Measurements from ENCODE around the gene TXN2. TPM values are rescaled to one million over a fixed set of nuclear protein-coding genes. Genes with fewer than 3 reads are reported as not detected.

The TXN2 gene
- polyA plus RNA-seq, 1 donor from 2014 or later = 116 TPM

- Mint-ChIP-seq H3K4me3 (no peak overlapping the region), H3K4me1 (peaks cover 4 to 7% (median 7%) of the 10 kb centered on the region in 3 donors)
These were observed 11.1 kb downstream of the TXN2 start for GRCh38 chr22:36470162-36470993.

GRCh38 chr22:36469094-36469710, 12.2 kb downstream of the TXN2 start:
- Mint-ChIP-seq H3K36me3 (peaks cover 5% of the 10 kb centered on the region), H3K4me3 (peak overlapping the region in 1 of 4 donors; percentile 17), H3K9me3 (no peaks in the 10 kb centered on the region), H3K4me1 (peaks cover 4 to 7% (median 7%) of the 10 kb centered on the region in 3 donors), H3K27ac (no peak overlapping the region), H3K27me3 (no peaks in the 10 kb centered on the region)

More at GRCh38 chr22:36470162-36470993, 11.1 kb downstream of the TXN2 start:
- Mint-ChIP-seq H3K27ac (peak overlapping the region; percentile 25 to 80 (median 74)), H3K9me3 (no peaks in the 10 kb centered on the region), H3K27me3 (no peaks in the 10 kb centered on the region), H3K36me3 (peaks cover 5% of the 10 kb centered on the region)

GRCh38 chr22:36467946-36468345, 13.5 kb downstream of the TXN2 start:
- H3K9me3 Mint-ChIP-seq = no peaks in the 10 kb centered on the region
- peaks cover 4 to 7% (median 7%) of the 10 kb centered on the region in 3 donors for H3K4me1 Mint-ChIP-seq
- H3K4me3 Mint-ChIP-seq = no peak overlapping the region
- H3K27me3 Mint-ChIP-seq = no peaks in the 10 kb centered on the region
- H3K36me3 Mint-ChIP-seq = peaks cover 5% of the 10 kb centered on the region
- no peak overlapping the region for H3K27ac Mint-ChIP-seq

- H3K36me3 Mint-ChIP-seq = peaks cover 5% of the 10 kb centered on the region
- H3K4me3 Mint-ChIP-seq = no peak overlapping the region
- H3K4me1 Mint-ChIP-seq = peaks cover 4 to 7% (median 7%) of the 10 kb centered on the region in 3 donors
- no peaks in the 10 kb centered on the region for H3K27me3 Mint-ChIP-seq
- H3K9me3 Mint-ChIP-seq = no peaks in the 10 kb centered on the region
- peak overlapping the region in 1 of 3 donors; percentile 35 for H3K27ac Mint-ChIP-seq
These were observed 14.2 kb downstream of the TXN2 start for GRCh38 chr22:36467042-36467810.

GRCh38 chr22:36466258-36466657, 15.2 kb downstream of the TXN2 start:
- Mint-ChIP-seq H3K27ac (peak overlapping the region in 1 of 3 donors; percentile 80), H3K4me3 (no peak overlapping the region), H3K36me3 (peaks cover 3% of the 10 kb centered on the region), H3K9me3 (no peaks in the 10 kb centered on the region), H3K27me3 (no peaks in the 10 kb centered on the region), H3K4me1 (peaks cover 4 to 7% (median 7%) of the 10 kb centered on the region in 3 donors)

- peak overlapping the region in 1 of 3 donors; percentile 80 for H3K27ac Mint-ChIP-seq
These were observed 16.0 kb downstream of the TXN2 start for GRCh38 chr22:36465232-36466021.

GRCh38 chr22:36464715-36465231, 16.7 kb downstream of the TXN2 start:
- Mint-ChIP-seq H3K27me3 (no peaks in the 10 kb centered on the region), H3K4me3 (no peak overlapping the region), H3K9me3 (no peaks in the 10 kb centered on the region), H3K36me3 (no peaks in the 10 kb centered on the region), H3K27ac (no peak overlapping the region), H3K4me1 (peaks cover 0 to under 1% (median 0%) of the 10 kb centered on the region in 3 donors)

More at GRCh38 chr22:36465232-36466021, 16.0 kb downstream of the TXN2 start:
- Mint-ChIP-seq H3K4me1 (peaks cover 4 to 6% (median 6%) of the 10 kb centered on the region in 3 donors), H3K4me3 (no peak overlapping the region), H3K36me3 (no peaks in the 10 kb centered on the region), H3K9me3 (no peaks in the 10 kb centered on the region), H3K27me3 (no peaks in the 10 kb centered on the region)

- Mint-ChIP-seq H3K4me1 (no peaks in the 10 kb centered on the region), H3K4me3 (no peak overlapping the region), H3K27ac (no peak overlapping the region), H3K9me3 (no peaks in the 10 kb centered on the region), H3K36me3 (no peaks in the 10 kb centered on the region), H3K27me3 (no peaks in the 10 kb centered on the region)
These were observed 17.7 kb downstream of the TXN2 start for GRCh38 chr22:36463783-36464184.

GRCh38 chr22:36461665-36462649, 19.5 kb downstream of the TXN2 start:
- no peaks in the 10 kb centered on the region for H3K9me3 Mint-ChIP-seq
- no peaks in the 10 kb centered on the region for H3K4me1 Mint-ChIP-seq
- no peaks in the 10 kb centered on the region for H3K36me3 Mint-ChIP-seq
- no peak overlapping the region for H3K4me3 Mint-ChIP-seq
- peak overlapping the region in 1 of 3 donors; percentile 76 for H3K27ac Mint-ChIP-seq
- H3K27me3 Mint-ChIP-seq = no peaks in the 10 kb centered on the region

- Mint-ChIP-seq H3K27ac (no peak overlapping the region), H3K4me1 (peaks cover 4 to 9% (median 8%) of the 10 kb centered on the region in 3 donors)
These were observed 21.2 kb downstream of the TXN2 start for GRCh38 chr22:36460202-36460601.

GRCh38 chr22:36457688-36458450, 23.6 kb downstream of the TXN2 start:
- Mint-ChIP-seq H3K9me3 (no peaks in the 10 kb centered on the region), H3K36me3 (no peaks in the 10 kb centered on the region), H3K27ac (peak overlapping the region in 1 of 3 donors; percentile 58), H3K4me3 (peak overlapping the region in 1 of 4 donors; percentile 27), H3K27me3 (no peaks in the 10 kb centered on the region), H3K4me1 (peaks cover 9 to 19% (median 10%) of the 10 kb centered on the region in 3 donors)

More at GRCh38 chr22:36460202-36460601, 21.2 kb downstream of the TXN2 start:
- H3K36me3 Mint-ChIP-seq = no peaks in the 10 kb centered on the region
- no peak overlapping the region for H3K4me3 Mint-ChIP-seq
- no peaks in the 10 kb centered on the region for H3K27me3 Mint-ChIP-seq
- H3K9me3 Mint-ChIP-seq = no peaks in the 10 kb centered on the region

- H3K4me3 Mint-ChIP-seq = peak overlapping the region in 2 of 4 donors; percentile 14 to 72
- H3K36me3 Mint-ChIP-seq = no peaks in the 10 kb centered on the region
- peak overlapping the region; percentile 82 to 92 (median 88) for H3K27ac Mint-ChIP-seq
- no peaks in the 10 kb centered on the region for H3K27me3 Mint-ChIP-seq
- H3K9me3 Mint-ChIP-seq = no peaks in the 10 kb centered on the region
- H3K4me1 Mint-ChIP-seq = peaks cover 15 to 31% (median 15%) of the 10 kb centered on the region in 3 donors
These were observed 25.0 kb downstream of the TXN2 start for GRCh38 chr22:36456464-36456845.

All from IgD-negative memory B cell (primary cell).